Endodermal cell (in vitro differentiated cells): Measurements from ENCODE around the gene COL1A1. TPM values are rescaled to one million over a fixed set of nuclear protein-coding genes. Genes with fewer than 3 reads are reported as not detected.
A peak's percentile ranks its signal among the peaks of the same experiment; 100 is the strongest.

Experiments
- DNase-seq: peaks from one replicate; pipeline ENCODE4 v3.0.0-alpha.2; 2017
- H3K27ac ChIP-seq: 2 replicates; pipeline ENCODE4 v1.5.1; 2013; ENCODE audit warnings: mild to moderate bottlenecking, low read depth, low read length, moderate library complexity
- H3K27me3 ChIP-seq: 2 replicates; pipeline ENCODE4 v1.6.1; 2013; ENCODE audit warnings: mild to moderate bottlenecking, low read length, moderate library complexity; ENCODE audit not compliant: insufficient read depth, control insufficient read depth, poor library complexity, severe bottlenecking
- H3K36me3 ChIP-seq: 2 replicates; pipeline ENCODE4 v1.7.0; 2013; ENCODE audit warnings: mild to moderate bottlenecking, low read length, moderate library complexity; ENCODE audit not compliant: control insufficient read depth, insufficient read depth
- H3K4me1 ChIP-seq: one replicate; pipeline ENCODE4 v1.7.0; 2013; ENCODE audit warnings: low read length; ENCODE audit not compliant: control insufficient read depth, insufficient read depth
- H3K4me3 ChIP-seq: 2 replicates; pipeline ENCODE4 v1.5.1; 2013; ENCODE audit warnings: mild to moderate bottlenecking, low read length, moderate library complexity
- H3K9ac ChIP-seq: 2 replicates; pipeline ENCODE4 v1.6.1; 2013; ENCODE audit warnings: mild to moderate bottlenecking, low read length, moderate library complexity; ENCODE audit not compliant: poor library complexity, severe bottlenecking; ENCODE audit errors: extremely low read depth
- H3K9me3 ChIP-seq: 2 replicates; pipeline ENCODE4 v1.6.1; 2013; ENCODE audit warnings: mild to moderate bottlenecking, low read length, moderate library complexity; ENCODE audit not compliant: control insufficient read depth
- H3K27ac Mint-ChIP-seq: 2 replicates; pipeline ENCODE4 v1.8.0; 2020; ENCODE audit warnings: mixed read lengths
- H3K27me3 Mint-ChIP-seq: 2 replicates; pipeline ENCODE4 v1.8.0; 2021; ENCODE audit warnings: mild to moderate bottlenecking, mixed read lengths; ENCODE audit not compliant: insufficient read depth
- H3K36me3 Mint-ChIP-seq: 2 replicates; pipeline ENCODE4 v1.8.0; 2020; ENCODE audit warnings: low read depth, mixed read lengths
- H3K4me1 Mint-ChIP-seq: 2 replicates; pipeline ENCODE4 v1.8.0; 2020; ENCODE audit warnings: mixed read lengths
- H3K4me3 Mint-ChIP-seq: 2 replicates; pipeline ENCODE4 v1.8.0; 2020; ENCODE audit warnings: mild to moderate bottlenecking, moderate library complexity, mixed read lengths
- H3K9me3 Mint-ChIP-seq: 2 replicates; pipeline ENCODE4 v1.8.0; 2020; ENCODE audit warnings: mild to moderate bottlenecking, mixed read lengths
- WGBS, 2 experiments: methylation state at CpG; one replicate each; pipeline versions ENCODE4 v1.1.5 to v1.1.7; 2013; ENCODE audit warnings: missing lambda C conversion rate in 2 of 2, mixed read lengths in 1 of 2; ENCODE audit not compliant: insufficient coverage in 1 of 2, insufficient read length in 1 of 2; 5-methylcytosine and 5-hydroxymethylcytosine counted together
- total RNA-seq, 2 donors: library from RNA; stranded (reverse); fragmentation: NEBNext Ultra II Directional in 1 of 2; extraction: Animal tissue kit (Norgen Biotek cat#: 25700) in 1 of 2; gene quantifications; 2 replicates in 1 of 2; 3 replicates in 1 of 2; pipeline ENCODE4 v1.2.1, GENCODE V29; 2021
- TF ChIP-seq, protein P1 (sequence below): fragments of 200-600 bp; sonication (generic); conservative IDR thresholded peaks from 2 replicates; pipeline ENCODE4 v1.5.0; 2021; ENCODE audit warnings: antibody characterized with exemption, mild to moderate bottlenecking

Gene COL1A1
- total RNA-seq, 2 donors from 2014 or later, result 62.2 to 85.6 TPM

GRCh38 chr17:50147841-50148225, 53.6 kb downstream of the COL1A1 start:
- H3K27ac ChIP-seq, result no peak overlapping the region

DNA sequence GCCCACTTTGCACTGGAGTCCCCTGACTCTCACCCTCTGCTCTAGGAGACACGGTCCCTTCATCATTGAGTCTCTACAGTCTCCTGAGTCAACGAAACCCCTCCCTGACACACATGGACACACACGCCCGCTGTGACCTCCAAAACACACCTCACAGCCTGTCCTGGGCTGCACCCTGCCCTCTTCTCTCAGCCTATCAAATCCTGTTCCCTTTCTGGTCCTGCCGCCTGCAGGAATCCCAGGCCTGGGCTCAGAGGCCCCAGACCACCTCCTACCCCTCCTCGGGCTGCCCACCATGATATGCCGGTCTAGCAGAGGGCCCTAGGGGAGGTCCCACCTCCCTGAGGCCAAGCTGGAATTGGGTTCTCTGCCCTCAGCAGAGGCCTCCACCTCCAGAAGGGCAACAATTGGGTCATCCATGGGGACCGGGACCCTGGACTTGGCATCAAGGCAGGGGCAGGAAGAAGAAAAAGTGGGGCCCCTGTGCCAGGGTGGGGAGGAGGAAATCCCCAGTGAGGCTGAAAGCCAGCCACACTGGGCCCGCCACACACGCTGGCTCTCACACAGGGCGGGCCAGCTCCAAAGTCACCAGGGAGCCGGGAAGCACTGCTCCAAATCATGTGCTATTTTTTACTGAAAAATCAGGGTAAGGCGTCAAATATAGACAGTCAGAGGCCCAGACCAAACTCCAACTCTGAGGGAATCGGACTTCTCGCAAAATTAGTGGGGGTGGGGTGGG, 54.3 kb downstream of the COL1A1 start:
- H3K4me1 ChIP-seq, result peaks cover 6% of the 10 kb centered on the region
- peaks cover 16% of the 10 kb centered on the region for H3K4me1 Mint-ChIP-seq
- no peak overlapping the region for H3K27ac ChIP-seq
- H3K9me3 ChIP-seq, result no peaks in the 10 kb centered on the region
- WGBS, 2 experiments, result 87 to 92% methylated on average over 8 to 15 of the region's 15 CpGs
- peak overlapping the region; percentile 72 for H3K4me3 ChIP-seq
- H3K36me3 Mint-ChIP-seq, result peaks cover 30% of the 10 kb centered on the region
- H3K9me3 Mint-ChIP-seq, result no peaks in the 10 kb centered on the region
- H3K9ac ChIP-seq, result no peak overlapping the region
- no peaks in the 10 kb centered on the region for H3K27me3 ChIP-seq
- H3K27me3 Mint-ChIP-seq, result peaks cover 5% of the 10 kb centered on the region
- TF ChIP-seq, protein P1, sequence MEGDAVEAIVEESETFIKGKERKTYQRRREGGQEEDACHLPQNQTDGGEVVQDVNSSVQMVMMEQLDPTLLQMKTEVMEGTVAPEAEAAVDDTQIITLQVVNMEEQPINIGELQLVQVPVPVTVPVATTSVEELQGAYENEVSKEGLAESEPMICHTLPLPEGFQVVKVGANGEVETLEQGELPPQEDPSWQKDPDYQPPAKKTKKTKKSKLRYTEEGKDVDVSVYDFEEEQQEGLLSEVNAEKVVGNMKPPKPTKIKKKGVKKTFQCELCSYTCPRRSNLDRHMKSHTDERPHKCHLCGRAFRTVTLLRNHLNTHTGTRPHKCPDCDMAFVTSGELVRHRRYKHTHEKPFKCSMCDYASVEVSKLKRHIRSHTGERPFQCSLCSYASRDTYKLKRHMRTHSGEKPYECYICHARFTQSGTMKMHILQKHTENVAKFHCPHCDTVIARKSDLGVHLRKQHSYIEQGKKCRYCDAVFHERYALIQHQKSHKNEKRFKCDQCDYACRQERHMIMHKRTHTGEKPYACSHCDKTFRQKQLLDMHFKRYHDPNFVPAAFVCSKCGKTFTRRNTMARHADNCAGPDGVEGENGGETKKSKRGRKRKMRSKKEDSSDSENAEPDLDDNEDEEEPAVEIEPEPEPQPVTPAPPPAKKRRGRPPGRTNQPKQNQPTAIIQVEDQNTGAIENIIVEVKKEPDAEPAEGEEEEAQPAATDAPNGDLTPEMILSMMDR, result no peak
- peaks cover 26% of the 10 kb centered on the region for H3K36me3 ChIP-seq
- peak overlapping the region; percentile 68 for H3K4me3 Mint-ChIP-seq
- no peak overlapping the region for H3K27ac Mint-ChIP-seq
- no peak for DNase-seq

More at GRCh38 chr17:50147841-50148225, 53.6 kb downstream of the COL1A1 start:
- Mint-ChIP-seq H3K4me3 (peak overlapping the region; percentile 68), H3K27ac (no peak overlapping the region), H3K36me3 (peaks cover 23% of the 10 kb centered on the region), H3K4me1 (peaks cover 21% of the 10 kb centered on the region), H3K27me3 (peaks cover 5% of the 10 kb centered on the region), H3K9me3 (no peaks in the 10 kb centered on the region)
- no peak for DNase-seq
- Histone ChIP-seq H3K9ac (no peak overlapping the region), H3K4me1 (peaks cover 13% of the 10 kb centered on the region), H3K9me3 (no peaks in the 10 kb centered on the region), H3K27me3 (no peaks in the 10 kb centered on the region), H3K36me3 (peaks cover 19% of the 10 kb centered on the region), H3K4me3 (peak overlapping the region; percentile 72)
- 45 to 60% methylated on average over 1 to 5 of the region's 5 CpGs for WGBS, 2 experiments
- TF ChIP-seq, protein P1, result no peak

GRCh38 chr17:50146230-50146926, 55.1 kb downstream of the COL1A1 start:
- Mint-ChIP-seq H3K4me3 (no peak overlapping the region), H3K27me3 (peaks cover 5% of the 10 kb centered on the region), H3K27ac (no peak overlapping the region), H3K9me3 (no peaks in the 10 kb centered on the region), H3K36me3 (peaks cover 37% of the 10 kb centered on the region), H3K4me1 (peaks cover 16% of the 10 kb centered on the region)
- no peak overlapping the region for H3K27ac ChIP-seq
- H3K9me3 ChIP-seq, result no peaks in the 10 kb centered on the region
- H3K4me3 ChIP-seq, result peak overlapping the region; percentile 72
- no peaks in the 10 kb centered on the region for H3K27me3 ChIP-seq
- H3K9ac ChIP-seq, result no peak overlapping the region
- 86 to 96% methylated on average over 4 to 10 of the region's 10 CpGs for WGBS, 2 experiments
- H3K36me3 ChIP-seq, result peaks cover 31% of the 10 kb centered on the region
- H3K4me1 ChIP-seq, result peaks cover 6% of the 10 kb centered on the region
- no peak for DNase-seq
- TF ChIP-seq, protein P1, result peak; percentile 23
